SK-N-DZ (cell line): ENCODE data around the gene MACROD2.
"Not testable (repeated sequence)": the region's sequence is repeated elsewhere in the genome, so short reads cannot be mapped to it uniquely, and the experiment has no call there.

Source experiments
- DNase-seq: peaks from one replicate; pipeline ENCODE4 v3.0.0-alpha.2; 2015; ENCODE audit warnings: low spot score

MACROD2 gene

GRCh38 chr20:15930311-15931305, 1935.3 kb downstream of the MACROD2 start:
- DNase-seq = peak; percentile 63

- DNase-seq = no peak
These were observed 1936.6 kb downstream of the MACROD2 start for GRCh38 chr20:15931897-15932296.

- no peak for DNase-seq
These were observed 1941.9 kb downstream of the MACROD2 start for GRCh38 chr20:15937179-15937578.

GRCh38 chr20:15938847-15939246, 1943.5 kb downstream of the MACROD2 start:
- DNase-seq = no peak

- no peak for DNase-seq
These were observed 1944.8 kb downstream of the MACROD2 start for GRCh38 chr20:15940127-15940526.

GRCh38 chr20:15942130-15942529, 1946.8 kb downstream of the MACROD2 start:
- DNase-seq = no peak

GRCh38 chr20:15945289-15945688, 1950.0 kb downstream of the MACROD2 start:
- no peak for DNase-seq

GRCh38 chr20:15949391-15949790, 1954.1 kb downstream of the MACROD2 start:
- no peak for DNase-seq

GRCh38 chr20:15951658-15952057, 1956.3 kb downstream of the MACROD2 start:
- peak; percentile 23 for DNase-seq

GRCh38 chr20:15958142-15958541, 1962.8 kb downstream of the MACROD2 start:
- no peak for DNase-seq

- no peak for DNase-seq
These were observed 1969.8 kb downstream of the MACROD2 start for GRCh38 chr20:15965165-15965564.

GRCh38 chr20:15967334-15967733, 1972.0 kb downstream of the MACROD2 start:
- DNase-seq = no peak

- peak; percentile 35 for DNase-seq
These were observed 1980.9 kb downstream of the MACROD2 start for GRCh38 chr20:15976047-15976736.

GRCh38 chr20:15977026-15977425, 1981.7 kb downstream of the MACROD2 start:
- no peak for DNase-seq

GRCh38 chr20:15977758-15978157, 1982.4 kb downstream of the MACROD2 start:
- DNase-seq = no peak

GRCh38 chr20:15985494-15986368, 1990.4 kb downstream of the MACROD2 start:
- DNase-seq = not testable (repeated sequence)

- DNase-seq = no peak
These were observed 1991.4 kb downstream of the MACROD2 start for GRCh38 chr20:15986690-15987089.

GRCh38 chr20:15991279-15991678, 1996.0 kb downstream of the MACROD2 start:
- no peak for DNase-seq

GRCh38 chr20:15992564-15992963, 1997.2 kb downstream of the MACROD2 start:
- DNase-seq = no peak

- no peak for DNase-seq
These were observed 2004.8 kb downstream of the MACROD2 start for GRCh38 chr20:16000112-16000511.

- no peak for DNase-seq
These were observed 2006.0 kb downstream of the MACROD2 start for GRCh38 chr20:16001286-16001685.

GRCh38 chr20:16003310-16003709, 2008.0 kb downstream of the MACROD2 start:
- no peak for DNase-seq
